ENCODE results near the gene MINDY4.

The MINDY4 gene

DNA sequence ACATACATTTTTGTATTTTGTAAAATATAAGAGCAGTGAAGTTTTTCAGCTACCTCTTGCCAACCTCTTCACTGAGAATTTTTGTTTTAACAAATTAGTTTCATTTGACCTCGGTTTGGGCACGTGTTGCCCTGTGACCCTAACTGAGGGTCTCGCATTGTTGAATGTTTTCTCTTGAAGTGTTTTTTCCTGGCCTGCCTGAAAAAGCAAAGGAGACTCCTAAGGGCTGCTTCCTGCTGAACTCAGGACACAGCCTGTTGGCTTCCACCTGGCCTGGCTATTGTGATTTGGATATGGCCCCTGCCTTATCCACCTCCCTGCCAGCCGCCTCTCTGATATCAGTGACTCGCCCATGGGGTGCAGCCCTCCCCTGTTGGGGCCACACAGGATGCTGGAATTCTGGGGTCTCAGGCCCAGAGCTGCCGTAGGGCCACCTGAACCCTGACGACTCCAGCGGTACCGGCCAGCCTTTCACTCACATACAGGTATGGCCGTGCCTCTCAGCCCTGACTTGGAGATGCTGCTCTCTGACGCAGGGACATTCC lies 81.6 kb downstream of the MINDY4 start:
- DNase-seq (ENCODE audit: low read depth, low spot score), result no peak

DNA sequence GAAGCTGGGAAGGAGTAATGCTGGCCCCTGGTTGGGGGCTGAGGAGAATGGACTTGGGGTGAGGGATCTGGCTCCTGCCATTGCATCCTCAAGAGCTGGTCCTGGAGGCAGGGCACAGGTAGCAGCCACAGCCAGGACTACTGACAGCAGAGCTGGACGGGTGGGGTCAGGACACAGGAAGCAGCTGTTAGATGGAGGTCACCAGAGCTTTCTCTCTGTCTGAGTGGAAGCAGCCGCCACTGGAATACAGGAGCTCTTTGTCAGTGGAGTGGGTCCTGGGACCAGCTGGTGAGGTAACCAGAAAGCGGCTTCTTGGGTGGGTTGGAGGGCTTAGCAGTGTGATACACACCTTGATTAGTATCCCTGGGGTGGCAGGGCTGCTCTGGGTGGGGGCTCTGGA lies 82.4 kb downstream of the MINDY4 start:
- no peak for DNase-seq (ENCODE audit: low read depth, low spot score)

DNA sequence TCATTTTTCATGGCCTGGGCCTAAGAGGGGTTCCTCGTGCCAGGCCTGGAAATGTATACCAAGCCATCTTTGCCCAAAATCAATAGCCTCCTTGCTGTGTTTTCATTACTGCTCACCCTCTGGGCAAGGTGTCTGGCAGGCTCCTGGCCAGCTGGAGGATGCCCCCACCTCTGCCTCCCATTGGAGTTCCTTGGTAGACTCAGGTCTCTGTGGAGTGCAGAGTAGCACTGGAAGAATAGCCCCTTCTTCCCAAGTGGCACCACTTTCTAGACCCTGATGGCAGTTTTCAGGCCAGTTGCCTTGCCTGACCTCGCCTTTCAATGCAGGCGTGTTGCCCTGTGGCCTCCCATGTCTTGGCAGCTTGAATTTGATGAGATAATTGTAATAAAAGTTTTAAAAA lies 84.7 kb downstream of the MINDY4 start:
- DNase-seq (ENCODE audit: low read depth, low spot score), result no peak

DNA sequence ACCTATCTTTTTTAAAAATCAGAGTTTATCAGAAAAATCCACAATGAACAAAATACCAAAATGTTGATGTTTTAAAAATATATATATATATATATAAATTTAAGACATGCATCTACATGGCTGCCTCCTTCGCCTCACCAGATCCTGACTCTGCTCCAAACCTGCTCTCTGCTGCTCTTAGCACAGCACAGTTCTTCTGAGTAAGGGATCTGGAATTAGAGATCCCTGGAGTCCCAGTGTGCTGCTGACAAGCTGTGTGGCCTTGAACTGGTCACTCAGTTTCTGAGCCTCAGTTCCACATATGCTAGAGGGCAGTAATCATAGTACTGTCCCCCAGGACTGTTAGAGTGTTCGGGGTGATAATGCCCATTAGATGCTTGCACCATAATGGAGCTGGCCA lies 87.4 kb downstream of the MINDY4 start:
- no peak for DNase-seq (ENCODE audit: low read depth, low spot score)

DNA sequence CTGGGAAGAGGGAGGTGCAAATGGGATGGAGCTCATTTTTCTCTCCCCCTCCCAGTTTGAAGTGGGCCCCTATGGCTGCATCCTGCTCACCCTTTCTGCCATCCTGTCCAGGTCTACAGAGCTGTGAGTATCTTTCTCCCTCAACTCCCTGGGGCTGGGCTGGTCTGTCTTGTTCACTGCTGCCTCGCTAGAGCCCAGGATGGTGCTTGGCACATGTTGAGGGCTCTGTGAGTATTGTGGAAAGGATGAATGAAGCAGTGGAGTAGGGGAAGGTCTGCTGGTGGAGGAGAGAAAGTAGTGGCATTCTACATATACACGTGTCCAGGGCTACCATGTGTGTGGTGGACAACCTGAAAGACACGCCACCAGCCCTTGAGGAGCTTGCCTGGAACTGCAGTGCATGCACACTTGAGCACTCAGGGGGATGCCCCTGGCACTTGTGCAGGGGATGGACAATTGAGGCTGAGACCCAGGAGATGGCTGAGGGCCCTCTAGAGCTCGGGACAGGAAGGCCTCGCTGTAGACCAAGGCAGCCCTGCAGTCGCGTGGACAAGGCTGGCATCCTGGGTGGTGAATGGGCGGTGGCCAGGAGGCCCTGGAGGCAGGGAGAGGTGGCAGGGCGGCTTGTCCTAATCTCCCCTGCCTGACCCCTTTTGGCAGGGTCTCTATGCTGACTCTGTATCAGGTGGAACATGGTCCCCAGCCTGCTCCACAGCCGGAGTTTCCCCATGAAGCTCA lies 88.2 kb downstream of the MINDY4 start:
- DNase-seq (ENCODE audit: low read depth, low spot score), result no peak

DNA sequence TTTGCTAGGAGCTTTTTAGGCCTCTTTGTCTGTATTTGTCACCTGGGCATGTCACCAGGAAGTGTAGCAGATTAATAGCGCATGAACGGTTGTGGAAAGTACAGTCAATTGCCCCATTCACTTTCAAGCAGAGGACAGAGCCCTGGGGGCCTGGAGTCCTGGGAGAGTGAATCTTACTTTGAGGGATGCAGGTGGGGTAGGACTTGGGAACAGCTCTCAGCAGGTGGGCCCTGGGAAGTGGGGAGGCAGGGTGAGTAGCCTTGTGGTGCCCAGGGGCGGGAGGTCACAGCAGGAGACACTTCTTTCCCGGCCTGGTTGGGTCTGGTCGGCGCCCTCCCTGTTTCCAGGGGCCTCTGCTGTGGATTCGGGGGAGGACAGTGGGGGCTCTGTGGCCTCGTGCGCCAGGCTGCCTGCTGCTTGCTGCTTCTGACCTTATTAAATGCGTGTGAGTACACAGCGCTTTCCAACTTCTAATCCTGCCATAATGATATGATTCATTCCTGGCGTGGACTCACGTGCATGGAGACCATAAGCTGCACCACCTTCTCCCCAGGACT lies 88.8 kb downstream of the MINDY4 start:
- DNase-seq (ENCODE audit: low read depth, low spot score), result peak; percentile 34

DNA sequence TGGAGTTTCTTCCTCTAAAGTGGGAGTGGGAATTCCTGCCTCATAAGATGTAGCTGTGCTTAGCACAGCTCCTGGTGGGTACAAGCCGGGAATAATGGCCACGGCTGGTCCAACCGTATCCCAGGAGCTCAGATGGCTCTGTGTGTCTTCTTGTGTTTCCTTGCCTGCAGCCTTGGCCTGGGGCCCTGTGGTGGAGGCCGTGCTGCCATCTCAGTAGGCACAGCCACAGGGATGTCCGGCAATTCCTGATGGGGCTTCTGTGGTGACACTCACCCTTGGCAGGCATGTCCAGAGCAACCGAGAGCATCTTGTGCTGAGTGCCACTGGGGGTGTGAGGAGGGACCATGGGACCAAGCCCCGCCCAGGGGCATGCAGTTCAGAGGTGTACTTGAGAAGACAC lies 90.4 kb downstream of the MINDY4 start:
- no peak for DNase-seq (ENCODE audit: low read depth, low spot score)

DNA sequence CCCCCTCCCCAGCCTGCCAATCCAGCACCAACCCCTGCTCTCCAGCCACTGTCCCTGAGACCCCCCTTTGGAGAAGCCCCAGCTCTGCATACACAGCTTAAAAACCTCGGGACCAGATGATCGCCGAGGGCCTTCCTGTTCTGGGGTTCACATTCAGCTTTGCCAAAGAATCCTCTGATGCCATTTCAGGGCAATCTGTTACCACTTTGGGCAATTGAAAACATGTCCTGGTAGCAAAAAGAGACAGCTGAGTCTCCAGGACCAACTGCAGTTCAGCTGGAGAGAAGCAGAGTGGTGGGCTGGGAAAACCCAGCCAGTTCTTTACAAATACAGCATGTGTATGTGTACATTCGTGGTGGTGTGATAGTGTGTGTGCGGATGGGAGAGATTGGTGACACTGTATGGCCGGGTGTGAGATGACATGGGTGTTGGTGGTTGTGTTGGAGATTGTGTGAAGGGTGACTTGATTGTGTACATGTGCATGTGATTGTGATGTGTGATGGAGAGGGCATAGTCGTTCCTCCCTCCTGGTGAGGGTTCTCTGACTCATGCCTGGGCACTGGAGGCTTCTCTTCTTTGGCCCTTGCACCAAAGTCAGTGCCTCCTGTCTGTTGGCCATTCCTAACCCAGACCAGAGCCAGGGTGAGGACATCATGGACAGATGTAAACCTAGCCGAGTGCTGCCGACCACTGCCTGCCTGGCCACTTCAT lies 91.9 kb downstream of the MINDY4 start:
- no peak for DNase-seq (ENCODE audit: low read depth, low spot score)

DNA sequence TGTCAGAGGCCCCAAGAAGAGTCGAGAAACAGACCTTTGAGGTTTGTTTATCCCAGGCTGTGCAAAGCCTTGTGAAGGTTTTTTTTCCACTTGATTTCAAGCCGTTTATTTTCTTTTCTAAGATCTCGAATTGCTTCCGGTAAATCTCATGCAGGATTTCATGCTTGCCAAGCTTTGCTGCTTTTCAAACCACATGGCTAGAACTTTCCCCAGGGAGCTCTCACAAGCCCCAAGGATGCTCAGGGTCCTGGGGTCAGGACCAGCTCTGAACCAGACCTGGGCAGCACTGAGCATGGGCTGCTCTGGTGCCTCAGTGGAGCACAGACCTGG lies 92.5 kb downstream of the MINDY4 start:
- peak; percentile 69 for DNase-seq (ENCODE audit: low read depth, low spot score)

DNA sequence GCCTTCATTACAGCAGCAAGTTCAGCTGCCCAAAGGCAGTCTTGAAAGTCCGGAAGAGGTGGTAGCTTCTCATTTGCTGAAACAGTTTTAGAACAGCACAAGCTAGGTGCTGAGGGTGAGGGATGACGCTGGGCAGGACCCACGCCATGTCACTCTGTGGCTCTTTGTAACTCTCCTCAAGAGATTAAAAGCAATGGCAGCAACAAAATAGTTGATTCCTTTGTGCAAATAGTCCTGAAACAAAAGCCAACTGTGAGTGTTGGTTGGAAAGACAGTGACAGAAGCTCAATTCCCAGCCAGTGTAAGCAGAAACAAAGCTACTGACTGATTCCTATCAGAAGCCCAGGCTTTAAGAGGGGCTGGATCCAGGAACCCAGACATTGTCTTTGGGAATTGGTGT lies 92.9 kb downstream of the MINDY4 start:
- DNase-seq (ENCODE audit: low read depth, low spot score), result no peak

DNA sequence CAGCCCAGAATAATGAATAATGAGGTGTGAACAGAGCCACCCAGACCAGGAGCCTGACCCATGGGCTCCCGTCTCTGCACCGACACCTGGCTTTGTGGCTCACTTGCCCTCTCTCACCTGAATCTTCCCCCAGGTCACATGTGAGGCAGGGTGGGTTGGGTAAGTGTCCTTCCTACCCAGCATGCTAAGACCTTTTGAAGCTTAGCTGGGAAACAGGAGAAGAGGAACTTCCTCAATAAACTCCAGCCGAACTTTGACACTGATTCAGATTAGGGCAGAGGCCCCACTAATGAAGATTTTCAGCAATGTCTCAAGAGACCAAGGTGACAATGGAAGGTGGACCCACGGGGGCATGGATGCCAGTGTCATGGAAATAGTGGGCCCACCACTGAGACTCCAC lies 93.9 kb downstream of the MINDY4 start:
- DNase-seq (ENCODE audit: low read depth, low spot score), result no peak

DNA sequence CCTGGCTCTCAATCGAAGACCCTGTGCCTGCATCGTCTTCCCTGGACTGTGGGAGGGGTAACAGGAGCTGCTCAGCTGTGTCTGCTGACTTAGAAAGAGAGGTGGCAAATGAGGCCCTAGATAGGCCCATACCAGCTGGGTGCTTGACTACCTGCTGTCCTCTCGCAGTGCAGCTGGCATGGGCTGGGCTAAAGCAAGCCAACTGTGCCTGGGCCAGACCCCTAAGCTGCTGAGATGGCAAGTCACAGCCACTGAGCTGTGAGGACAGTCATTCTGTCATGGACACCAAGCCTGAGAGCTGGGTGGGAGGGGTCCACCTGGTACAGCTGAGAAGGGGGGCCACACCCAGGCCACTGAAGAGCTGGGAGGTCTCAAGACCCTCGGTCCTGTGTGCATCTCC lies 94.6 kb downstream of the MINDY4 start:
- no peak for DNase-seq (ENCODE audit: low read depth, low spot score)

DNA sequence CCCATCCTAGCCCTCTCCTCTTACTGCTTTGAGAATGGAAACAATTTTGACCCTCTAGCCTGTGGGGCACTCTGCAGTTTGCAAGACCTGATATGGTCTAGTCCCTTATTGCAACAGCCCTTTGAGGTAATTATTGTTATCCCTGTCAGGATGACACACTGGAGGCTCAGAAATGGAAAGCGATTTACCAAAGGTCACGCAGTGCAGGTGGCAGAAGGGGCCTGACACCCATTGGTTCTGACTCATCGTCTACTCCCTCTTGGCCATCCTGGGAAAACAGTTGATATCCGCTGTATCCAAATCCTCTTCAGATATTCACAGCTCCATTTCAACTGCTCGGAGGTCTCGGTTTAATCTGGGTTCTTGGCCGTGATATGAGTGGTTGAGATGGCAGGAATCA lies 95.7 kb downstream of the MINDY4 start:
- DNase-seq (ENCODE audit: low read depth, low spot score), result no peak

DNA sequence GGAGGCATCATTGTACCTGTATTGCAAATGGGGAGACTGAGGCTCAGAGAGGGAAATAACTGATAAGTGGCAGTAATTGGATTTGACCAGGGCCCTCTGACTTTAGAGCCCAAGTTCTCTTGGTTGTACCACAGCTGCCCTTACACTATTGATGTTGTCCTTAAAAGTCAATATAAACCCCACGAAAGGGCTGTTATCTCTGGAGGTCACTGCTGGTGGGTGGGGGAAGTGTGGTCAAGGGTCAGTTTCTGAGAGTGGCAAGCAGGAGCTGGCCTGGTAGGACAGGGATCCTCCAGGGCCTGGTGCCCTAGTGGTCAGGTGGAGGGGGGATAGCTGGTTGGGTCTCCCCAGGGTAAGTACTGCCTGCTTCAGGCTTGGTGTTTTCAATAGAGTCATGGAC lies 96.3 kb downstream of the MINDY4 start:
- no peak for DNase-seq (ENCODE audit: low read depth, low spot score)

DNA sequence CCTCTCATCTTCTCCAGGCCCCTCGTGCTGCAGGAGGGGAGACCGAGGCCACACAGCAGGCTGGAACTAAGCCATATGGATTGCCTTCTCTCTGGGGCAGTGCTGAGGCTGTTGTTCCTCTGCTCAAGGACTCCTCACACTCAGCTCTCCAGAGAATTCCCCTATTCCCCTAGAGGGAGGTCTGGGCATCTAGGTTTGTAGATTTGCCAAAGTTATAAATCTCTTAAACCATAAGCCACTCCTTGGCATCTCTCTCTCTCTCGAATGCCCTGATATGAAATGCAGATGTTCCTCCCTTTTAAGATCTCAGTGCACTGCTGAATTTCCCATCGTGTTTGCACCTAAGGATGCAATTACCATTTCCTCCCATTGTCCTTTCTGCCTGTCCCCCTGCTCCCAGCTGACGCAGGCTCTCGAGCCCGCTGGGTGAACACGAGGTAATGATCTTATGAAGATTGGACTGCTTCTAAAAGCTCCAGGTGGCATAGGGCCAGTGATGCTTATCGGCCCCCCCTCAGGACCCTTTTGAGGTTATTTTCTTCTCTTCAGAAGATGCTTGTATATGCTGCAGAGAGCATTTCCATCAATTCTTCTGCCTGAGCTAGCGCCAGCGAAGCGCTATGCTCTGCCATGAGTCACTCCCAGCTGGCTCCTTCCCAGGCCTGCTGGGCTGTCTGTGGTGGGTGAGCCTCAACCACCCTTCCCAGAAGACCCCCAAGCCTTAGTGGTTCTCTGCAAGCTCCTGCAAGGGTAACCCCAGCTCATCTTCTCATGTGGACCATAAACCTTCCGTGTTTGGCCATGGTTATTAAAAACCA lies 98.8 kb downstream of the MINDY4 start:
- DNase-seq (ENCODE audit: low read depth, low spot score), result peak; percentile 79

DNA sequence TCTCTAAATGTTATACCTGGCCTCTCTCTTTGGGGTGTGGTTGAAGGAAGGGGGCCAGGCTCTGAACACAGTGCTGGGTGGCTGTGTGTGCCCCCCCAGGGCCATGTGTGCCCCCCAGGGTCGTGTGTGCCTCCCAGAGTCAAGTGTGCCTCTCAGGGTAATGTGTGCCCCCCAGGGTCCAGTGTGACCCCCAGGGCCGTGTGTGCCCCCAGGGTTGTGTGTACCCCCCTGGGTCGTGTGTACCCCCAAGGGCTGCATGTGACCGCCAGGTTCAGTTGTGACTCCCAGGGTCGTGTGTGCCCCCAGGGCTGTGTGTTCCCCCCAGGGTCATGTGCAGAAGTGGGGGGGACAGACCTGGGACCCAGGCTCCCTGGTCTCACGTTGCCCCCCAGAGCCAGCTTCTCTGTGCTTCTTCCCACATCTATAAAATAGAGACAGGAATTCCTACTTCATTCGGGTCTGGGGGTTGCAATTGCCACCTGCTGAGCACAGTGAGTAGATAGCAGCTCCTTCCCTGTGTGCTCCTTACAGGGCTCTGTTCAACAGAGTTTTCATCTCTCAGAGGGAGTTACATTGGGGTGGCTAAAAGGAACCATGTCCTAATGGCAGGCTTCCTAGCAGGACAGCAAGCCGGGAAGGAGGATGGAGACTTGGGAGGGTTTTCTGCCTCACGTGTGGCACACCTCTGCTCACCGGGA lies 99.8 kb downstream of the MINDY4 start:
- no peak for DNase-seq (ENCODE audit: low read depth, low spot score)

DNA sequence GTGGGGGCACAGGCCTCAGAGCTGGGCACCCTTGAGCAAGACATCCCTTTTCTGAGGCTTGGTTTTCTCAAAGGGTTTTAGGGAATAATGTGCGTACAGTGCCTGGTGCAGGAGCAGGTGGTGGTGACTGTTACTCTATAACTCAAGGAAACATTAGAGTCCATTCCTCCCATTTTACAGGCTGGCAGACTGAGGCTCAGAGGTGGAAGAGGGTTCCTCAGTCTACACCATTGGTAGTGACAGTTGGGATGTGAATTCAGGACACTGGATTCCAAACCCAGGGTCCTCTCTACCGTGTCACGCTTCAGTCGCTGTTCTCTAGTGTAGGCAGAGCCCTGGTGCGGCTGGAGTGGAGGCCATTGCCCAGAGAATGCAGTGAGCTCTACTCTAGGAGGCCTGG lies 100.4 kb downstream of the MINDY4 start:
- no peak for DNase-seq (ENCODE audit: low read depth, low spot score)

DNA sequence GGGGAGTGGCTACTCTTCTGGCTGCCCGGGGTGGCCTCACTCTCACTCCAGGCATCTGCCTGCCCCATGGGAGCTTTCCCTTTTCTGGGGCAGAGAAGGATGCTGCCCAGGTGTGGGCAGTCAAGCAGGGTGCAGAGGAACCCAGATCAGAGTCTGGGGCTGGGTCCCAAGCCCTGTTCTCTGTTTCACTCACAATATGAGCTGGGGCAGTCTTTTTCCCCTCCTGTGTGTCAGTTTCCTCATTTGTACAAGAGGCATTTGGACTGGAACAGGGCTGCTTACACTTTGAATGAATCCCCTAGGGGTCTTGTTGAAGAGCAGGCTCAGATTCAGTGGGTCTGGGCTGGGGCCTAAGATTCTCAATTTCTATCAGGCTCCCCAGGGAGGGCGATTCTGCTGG lies 102.0 kb downstream of the MINDY4 start:
- no peak for DNase-seq (ENCODE audit: low read depth, low spot score)

DNA sequence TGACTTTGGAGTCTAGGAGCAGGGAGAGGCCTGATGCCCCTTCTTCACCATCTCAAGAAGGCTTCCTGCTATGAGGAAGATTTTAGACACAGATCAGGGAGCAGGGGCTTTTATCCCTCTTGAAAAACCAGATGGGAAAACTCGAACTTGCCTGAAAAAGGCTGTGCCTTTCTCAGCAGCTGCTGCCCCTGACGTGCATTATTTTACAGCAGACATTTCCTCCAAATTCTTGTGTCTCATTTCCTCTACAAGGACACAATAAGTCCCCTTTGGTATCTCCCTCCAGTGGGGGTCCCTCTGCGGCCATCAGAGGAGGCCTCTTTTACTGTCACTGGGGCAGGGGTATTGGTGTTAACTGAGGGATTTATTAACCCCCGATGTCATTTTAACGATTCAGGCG lies 102.4 kb downstream of the MINDY4 start:
- no peak for DNase-seq (ENCODE audit: low read depth, low spot score)

DNA sequence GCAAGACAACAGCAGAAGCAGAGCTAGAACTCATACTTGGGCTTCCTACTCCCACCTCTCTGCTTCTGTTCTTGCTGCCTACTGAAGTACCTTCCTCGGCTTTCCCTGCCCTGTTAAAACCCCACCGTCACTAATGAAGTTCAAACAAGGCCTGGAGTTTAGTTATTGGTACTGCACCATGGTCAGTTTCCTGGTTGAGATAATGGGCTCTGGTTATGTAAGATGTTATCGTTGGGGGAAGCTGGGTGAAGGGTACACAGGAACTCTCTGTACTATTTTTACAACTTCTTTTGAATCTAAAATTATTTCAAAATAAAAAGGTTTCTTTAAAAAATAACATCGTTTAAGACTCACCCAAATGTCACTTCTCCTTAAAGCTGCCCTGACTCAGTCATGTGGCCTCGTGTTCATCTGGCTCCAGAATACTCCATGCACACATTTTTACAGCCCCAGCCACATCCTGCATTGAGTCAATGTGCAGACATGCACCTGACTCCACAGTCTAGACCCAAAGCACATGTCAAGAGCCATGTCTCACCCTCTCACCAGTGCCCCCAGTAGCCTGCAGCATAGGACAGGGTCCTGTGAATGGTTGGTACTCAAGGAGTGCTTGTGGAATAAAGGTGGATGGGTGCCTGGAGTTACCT lies 103.6 kb downstream of the MINDY4 start:
- DNase-seq (ENCODE audit: low read depth, low spot score), result no peak
